HCT116 (cell line): Measurements from ENCODE around the gene SLF1. TPM values are rescaled to one million over a fixed set of nuclear protein-coding genes. Genes with fewer than 3 reads are reported as not detected.

ENCODE experiments used
- ATAC-seq: fragments of 200-7000 bp; cut with Tn5 transposase; 2 replicates; pipeline ENCODE4 v1.9.1; 2020; ENCODE audit warnings: mild to moderate bottlenecking, moderate library complexity
- BruUV-seq: library from RNA; stranded (reverse); fragments of 400-500 nt; replicated peaks from 2 replicates; lab custom pipeline; 2021; lab: Mats Ljungman, UMichigan
- CTCF ChIA-PET: fragments of 300-600 bp; sonication (Branson Sonifier 250); formaldehyde crosslinking; loops from one replicate; lab custom pipeline; 2021; ENCODE audit warnings: antibody characterized with exemption; lab: Charles Lee
- POLR2A ChIA-PET: fragments of 300-600, 350-600 bp; sonication (Branson Sonifier 250); formaldehyde crosslinking; loops from one replicate; lab custom pipeline; 2021; ENCODE audit warnings: antibody characterized with exemption; lab: Charles Lee
- RAD21 ChIA-PET, 2 experiments: fragments of 300-600 bp; sonication (Branson Sonifier 250); formaldehyde crosslinking; loops; one replicate each; lab custom pipeline; 2023; ENCODE audit warnings: low total read pairs in 2 of 2; ENCODE audit not compliant: uncharacterized antibody in 2 of 2, unreplicated experiment in 2 of 2, low non-redundant PET in 1 of 2; lab: Charles Lee
- DNase-seq: peaks from one replicate; pipeline ENCODE4 v3.0.0-alpha.2; 2010; ENCODE audit warnings: low read depth, low spot score
- H2AFZ ChIP-seq: fragments of 200-600 bp; shearing (Covaris generic), sonication (generic); 2 replicates; pipeline ENCODE4 v1.6.1; 2017; ENCODE audit warnings: low read depth, mixed run types, mixed read lengths, antibody characterized with exemption, low read length; ENCODE audit not compliant: poor library complexity, severe bottlenecking
- H3K27ac ChIP-seq: 2 replicates; pipeline ENCODE4 v1.5.1; 2012; ENCODE audit warnings: low read depth, low read length
- H3K27me3 ChIP-seq: fragments of 200-600 bp; sonication (generic); 2 replicates; pipeline ENCODE4 v1.6.1; 2016; ENCODE audit warnings: mixed run types, low read length, mixed read lengths; ENCODE audit not compliant: insufficient read depth
- H3K36me3 ChIP-seq, 2 experiments: fragments of 200-500 bp in 1 of 2; fragments of 200-600 bp in 1 of 2; sonication (Bioruptor generic) in 1 of 2; sonication (generic) in 1 of 2; 2 replicates each; pipeline versions ENCODE4 v1.5.1 to v1.6.1; 2014 to 2016; ENCODE audit warnings: low read length in 2 of 2, inconsistent platforms in 1 of 2, mixed read lengths in 1 of 2, mixed run types in 1 of 2; ENCODE audit not compliant: insufficient read depth in 2 of 2, control insufficient read depth in 1 of 2
- H3K4me1 ChIP-seq, 2 experiments: fragments of 200-600 bp in 1 of 2; sonication (generic) in 1 of 2; 2 replicates each; pipeline versions ENCODE4 v1.5.1 to v1.6.1; 2012 to 2017; ENCODE audit warnings: low read length in 2 of 2, inconsistent platforms in 1 of 2, mild to moderate bottlenecking in 1 of 2, mixed read lengths in 1 of 2, mixed run types in 1 of 2, moderate library complexity in 1 of 2; ENCODE audit not compliant: insufficient read depth in 2 of 2, control insufficient read depth in 1 of 2
- H3K4me2 ChIP-seq: fragments of 200-600 bp; sonication (generic); 2 replicates; pipeline ENCODE4 v1.6.1; 2017; ENCODE audit warnings: mixed run types, low read length, mixed read lengths
- H3K4me3 ChIP-seq, 2 experiments: fragments of 200-600 bp in 1 of 2; sonication (generic) in 1 of 2; replicated peaks in 1 of 2; 2 replicates each; pipeline ENCODE4 v1.5.1; 2011 to 2016; ENCODE audit warnings: low read length in 2 of 2, control low read depth in 1 of 2, low read depth in 1 of 2, mild to moderate bottlenecking in 1 of 2, mixed read lengths in 1 of 2, mixed run types in 1 of 2
- H3K79me2 ChIP-seq: fragments of 200-600 bp; sonication (generic); 2 replicates; pipeline ENCODE4 v1.6.1; 2017; ENCODE audit warnings: mild to moderate bottlenecking, mixed run types, low read length, moderate library complexity, mixed read lengths; ENCODE audit not compliant: insufficient read depth
- H3K9ac ChIP-seq: fragments of 200-600 bp; sonication (generic); 2 replicates; pipeline ENCODE4 v1.6.1; 2016; ENCODE audit warnings: low read length, mixed read lengths
- H3K9me2 ChIP-seq: fragments of 200-600 bp; sonication (generic), shearing (Covaris generic); 2 replicates; pipeline ENCODE4 v1.6.1; 2017; ENCODE audit warnings: mixed run types, mild to moderate bottlenecking, moderate library complexity; ENCODE audit not compliant: insufficient read depth
- H3K9me3 ChIP-seq, 2 experiments: fragments of 200-500 bp in 1 of 2; fragments of 200-600 bp in 1 of 2; sonication (Bioruptor generic) in 1 of 2; sonication (generic) in 1 of 2; 2 replicates each; pipeline ENCODE4 v1.6.1; 2014 to 2017; ENCODE audit warnings: low read length in 2 of 2, mixed read lengths in 2 of 2, inconsistent platforms in 1 of 2, low read depth in 1 of 2, mild to moderate bottlenecking in 1 of 2, mixed run types in 1 of 2, moderate library complexity in 1 of 2; ENCODE audit not compliant: control insufficient read depth in 1 of 2, insufficient read depth in 1 of 2
- H4K20me1 ChIP-seq: fragments of 200-600 bp; sonication (generic), shearing (Covaris generic); 2 replicates; pipeline ENCODE4 v1.6.1; 2017; ENCODE audit warnings: mixed run types, mild to moderate bottlenecking, moderate library complexity; ENCODE audit not compliant: insufficient read depth
- EZH2 ChIP-seq: fragments of 200-600 bp; sonication (generic); IDR thresholded peaks from 2 replicates; pipeline ENCODE4 v1.6.1; 2017; ENCODE audit warnings: antibody characterized with exemption, mixed run types
- POLR2A ChIP-seq: IDR thresholded peaks from 2 replicates; pipeline ENCODE4 v1.7.0; 2011; ENCODE audit warnings: borderline replicate concordance; ENCODE audit not compliant: insufficient read depth, insufficient read length; ENCODE audit errors: extremely low read depth
- intact Hi-C: fragments of 100-400 bp; cut with micrococcal nuclease; formaldehyde crosslinking; loops from 2 replicates; pipeline ENCODE4 v1.10.0; 2022
- total RNA-seq: library from RNA; stranded (reverse); gene quantifications from one replicate; pipeline ENCODE4 v1.2.1, GENCODE V29; 2021; ENCODE audit not compliant: unreplicated experiment
- TF ChIP-seq, protein P1 (sequence below): IDR thresholded peaks from 2 replicates; pipeline ENCODE4 v1.6.1; 2012

Gene SLF1
- total RNA-seq, 1 experiment from 2014 or later = 10.4 TPM

DNA sequence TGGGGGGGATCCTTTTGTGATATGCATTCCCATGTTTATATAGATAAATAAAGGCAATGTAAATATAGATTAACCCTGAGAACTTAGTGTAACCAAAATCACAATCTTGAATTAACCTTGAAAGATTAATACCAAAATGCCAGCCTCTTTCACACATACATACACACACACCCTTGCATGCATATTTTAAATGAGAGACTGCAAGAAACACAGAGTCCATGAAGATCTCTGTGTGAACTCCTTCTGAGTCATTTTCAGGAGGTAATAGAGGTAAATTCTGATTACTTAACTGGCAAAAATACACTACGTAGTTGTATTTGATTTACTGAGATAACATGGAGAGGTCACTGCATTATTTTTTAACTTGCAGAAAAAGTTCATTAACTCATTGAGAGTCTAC lies 118.0 kb downstream of the SLF1 start:
- intact Hi-C loops = loop anchor here (5.0 kb wide), 1 partner anchor 124 kb away; no protein-coding TSS in a partner anchor
- CTCF ChIA-PET = interaction anchor here (0.6 kb wide), 1 partner anchor 837 kb away, joined by 4 read pairs; no protein-coding TSS in a partner anchor

DNA sequence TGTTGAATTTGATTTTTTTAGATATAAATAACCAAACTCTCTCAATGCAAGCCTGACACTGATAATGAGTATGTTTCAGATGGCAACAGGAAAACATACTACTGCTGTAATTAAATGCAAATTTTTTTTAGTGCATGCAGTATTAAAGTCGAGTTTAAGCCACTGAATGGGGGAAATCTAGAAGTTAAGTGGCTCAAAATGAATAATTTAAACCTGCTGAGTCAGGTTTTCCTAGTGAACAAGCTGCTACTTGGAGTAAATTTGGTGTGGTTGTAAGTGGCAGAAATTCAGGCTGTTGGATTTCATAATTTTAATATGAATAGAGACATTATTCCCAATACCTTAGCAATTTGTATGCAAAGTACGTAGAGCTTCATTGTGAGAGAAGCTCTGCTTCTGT lies 121.8 kb downstream of the SLF1 start:
- no peaks in the 10 kb centered on the region for H4K20me1 ChIP-seq
- no peaks in the 10 kb centered on the region for H3K27me3 ChIP-seq
- H3K9me3 ChIP-seq = no peaks in the 10 kb centered on the region
- H3K4me3 ChIP-seq = no peak overlapping the region
- no peaks in the 10 kb centered on the region for H3K9me2 ChIP-seq
- H3K27ac ChIP-seq = no peak overlapping the region
- H3K9ac ChIP-seq = no peak overlapping the region
- H3K79me2 ChIP-seq = no peaks in the 10 kb centered on the region
- RAD21 ChIA-PET = no interaction called here
- no peak for ATAC-seq
- POLR2A ChIA-PET = interaction anchor here (0.5 kb wide), 1 partner anchor 1109 kb away, joined by 3 read pairs; no protein-coding TSS in a partner anchor
- intact Hi-C loops = no loop called here
- no peak overlapping the region for H2AFZ ChIP-seq
- no peak for DNase-seq
- CTCF ChIA-PET = no interaction called here
- no peaks in the 10 kb centered on the region for H3K36me3 ChIP-seq
- BruUV-seq = no TSS peak
- no peak for TF ChIP-seq POLR2A
- H3K4me2 ChIP-seq = no peak overlapping the region
- no peaks in the 10 kb centered on the region for H3K4me1 ChIP-seq

More for the DNA sequence above, 118.0 kb downstream of the SLF1 start:
- Histone ChIP-seq H3K4me1 (no peaks in the 10 kb centered on the region), H3K9me2 (no peaks in the 10 kb centered on the region), H3K27ac (no peak overlapping the region), H4K20me1 (no peaks in the 10 kb centered on the region), H3K9ac (no peak overlapping the region), H3K27me3 (no peaks in the 10 kb centered on the region), H3K4me3 (no peak overlapping the region), H3K79me2 (no peaks in the 10 kb centered on the region), H3K4me2 (no peak overlapping the region), H2AFZ (no peak overlapping the region), H3K36me3 (no peaks in the 10 kb centered on the region), H3K9me3 (no peaks in the 10 kb centered on the region)
- no peak for ATAC-seq
- no peak for DNase-seq
- RAD21 ChIA-PET = no interaction called here
- TF ChIP-seq, protein P1, sequence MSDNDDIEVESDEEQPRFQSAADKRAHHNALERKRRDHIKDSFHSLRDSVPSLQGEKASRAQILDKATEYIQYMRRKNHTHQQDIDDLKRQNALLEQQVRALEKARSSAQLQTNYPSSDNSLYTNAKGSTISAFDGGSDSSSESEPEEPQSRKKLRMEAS = no peak
- no peak for TF ChIP-seq EZH2
- no TSS peak for BruUV-seq
- POLR2A ChIA-PET = no interaction called here
